Hepatocyte (in vitro differentiated cells): ENCODE data around the gene MAST4. TPM values are rescaled to one million over a fixed set of nuclear protein-coding genes. Genes with fewer than 3 reads are reported as not detected.

ENCODE experiments used
- DNase-seq: peaks from one replicate; pipeline ENCODE4 v3.0.0-alpha.2; 2016; ENCODE audit warnings: low spot score
- H2AFZ ChIP-seq: fragments of 200-600 bp; sonication (generic); 2 replicates; pipeline ENCODE4 v1.6.0; 2016; ENCODE audit warnings: antibody characterized with exemption, mild to moderate bottlenecking
- H3K27ac ChIP-seq: fragments of 200-600 bp; sonication (generic); 2 replicates; pipeline ENCODE4 v1.5.1; 2016; ENCODE audit warnings: mild to moderate bottlenecking
- H3K27me3 ChIP-seq: fragments of 200-600 bp; sonication (generic); 2 replicates; pipeline ENCODE4 v1.6.1; 2016
- H3K36me3 ChIP-seq: fragments of 200-600 bp; sonication (generic); replicated peaks from 2 replicates; pipeline ENCODE4 v1.5.1; 2016; ENCODE audit warnings: low read depth; ENCODE audit not compliant: insufficient read depth
- H3K4me1 ChIP-seq: fragments of 200-600 bp; sonication (generic); 2 replicates; pipeline ENCODE4 v1.5.1; 2016; ENCODE audit warnings: mild to moderate bottlenecking, moderate library complexity; ENCODE audit not compliant: insufficient read depth
- H3K4me2 ChIP-seq: fragments of 200-600 bp; sonication (generic); 2 replicates; pipeline ENCODE4 v1.6.0; 2016
- H3K4me3 ChIP-seq: fragments of 200-600 bp; sonication (generic); 2 replicates; pipeline ENCODE4 v1.5.1; 2016; ENCODE audit warnings: mild to moderate bottlenecking
- H3K79me2 ChIP-seq: fragments of 200-600 bp; sonication (generic); 2 replicates; pipeline ENCODE4 v1.6.0; 2017; ENCODE audit warnings: mild to moderate bottlenecking
- H3K9me2 ChIP-seq: fragments of 200-600 bp; sonication (generic); replicated peaks from 2 replicates; pipeline ENCODE4 v1.6.0; 2017; ENCODE audit warnings: mild to moderate bottlenecking; ENCODE audit not compliant: insufficient read depth
- H3K9me3 ChIP-seq: fragments of 200-600 bp; sonication (generic); 2 replicates; pipeline ENCODE4 v1.5.1; 2016; ENCODE audit warnings: low read depth, mild to moderate bottlenecking
- H4K20me1 ChIP-seq: fragments of 200-600 bp; sonication (generic); 2 replicates; pipeline ENCODE4 v1.6.0; 2016; ENCODE audit warnings: mild to moderate bottlenecking; ENCODE audit not compliant: insufficient read depth, poor library complexity, severe bottlenecking
- EZH2 ChIP-seq: fragments of 200-600 bp; sonication (generic); IDR thresholded peaks from 2 replicates; pipeline ENCODE4 v1.6.1; 2016; ENCODE audit warnings: antibody characterized with exemption, mild to moderate bottlenecking, borderline replicate concordance
- EZH2phosphoT487 ChIP-seq: fragments of 200-600 bp; sonication (generic); IDR thresholded peaks from one replicate; pipeline ENCODE4 v1.6.1; 2018; ENCODE audit warnings: antibody characterized with exemption, mild to moderate bottlenecking, low read depth, moderate library complexity; ENCODE audit not compliant: unreplicated experiment, severe bottlenecking
- WGBS: methylation state at CpG from one replicate; pipeline ENCODE4 v1.1.6; 2016; ENCODE audit warnings: low lambda C conversion rate; ENCODE audit errors: missing lambda C conversion rate; 5-methylcytosine and 5-hydroxymethylcytosine counted together
- polyA plus RNA-seq: library from polyadenylated mRNA; unstranded; fragments of >200 nt; fragmentation: Nextera tagmentation; extraction: Ambion mirVana; gene quantifications from 2 replicates; pipeline ENCODE4 v1.2.1, GENCODE V29; 2016
- total RNA-seq: library from RNA; depleted of rRNA; stranded (reverse); fragments of >200 nt; gene quantifications from 2 replicates; pipeline ENCODE4 v1.2.3, GENCODE V29; 2014
- TF ChIP-seq, protein P1 (sequence below): fragments of 200-600 bp; sonication (generic); IDR thresholded peaks from 2 replicates; pipeline ENCODE4 v1.5.1; 2016; ENCODE audit warnings: antibody characterized with exemption, mild to moderate bottlenecking; ENCODE audit not compliant: poor library complexity

The MAST4 gene
- total and polyA plus RNA-seq, 2 experiments from 2014 or later: 11.7 to 13.2 TPM

DNA sequence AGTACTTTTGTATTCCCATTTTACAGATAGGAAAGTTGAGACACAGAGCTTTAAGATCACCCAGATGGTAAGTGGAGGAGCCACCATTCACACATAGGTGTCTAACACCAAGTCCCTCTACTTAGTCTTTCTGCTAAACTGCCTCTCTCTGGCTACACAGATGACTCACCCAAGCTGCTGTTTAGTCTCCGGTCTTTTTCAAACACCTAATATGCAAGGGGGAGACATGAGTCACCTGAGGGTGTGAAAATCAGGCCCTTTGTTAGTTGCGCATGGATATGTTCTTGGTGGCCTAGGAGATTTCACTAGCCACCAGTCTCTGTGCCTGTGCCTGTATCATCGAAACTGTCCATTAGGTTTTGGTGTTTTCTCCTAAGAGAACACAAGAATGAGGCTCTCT is 117.8 kb downstream of the MAST4 start:
- Histone ChIP-seq H4K20me1 (no peaks in the 10 kb centered on the region), H2AFZ (no peak overlapping the region), H3K4me1 (no peaks in the 10 kb centered on the region), H3K4me2 (no peak overlapping the region), H3K27ac (no peak overlapping the region), H3K9me2 (no peaks in the 10 kb centered on the region), H3K36me3 (no peaks in the 10 kb centered on the region), H3K9me3 (no peaks in the 10 kb centered on the region), H3K27me3 (no peaks in the 10 kb centered on the region), H3K79me2 (no peaks in the 10 kb centered on the region), H3K4me3 (no peak overlapping the region)
- peak; percentile 48 for DNase-seq
- WGBS: 72% methylated on average over 3 of the region's 3 CpGs
- TF ChIP-seq, protein P1, sequence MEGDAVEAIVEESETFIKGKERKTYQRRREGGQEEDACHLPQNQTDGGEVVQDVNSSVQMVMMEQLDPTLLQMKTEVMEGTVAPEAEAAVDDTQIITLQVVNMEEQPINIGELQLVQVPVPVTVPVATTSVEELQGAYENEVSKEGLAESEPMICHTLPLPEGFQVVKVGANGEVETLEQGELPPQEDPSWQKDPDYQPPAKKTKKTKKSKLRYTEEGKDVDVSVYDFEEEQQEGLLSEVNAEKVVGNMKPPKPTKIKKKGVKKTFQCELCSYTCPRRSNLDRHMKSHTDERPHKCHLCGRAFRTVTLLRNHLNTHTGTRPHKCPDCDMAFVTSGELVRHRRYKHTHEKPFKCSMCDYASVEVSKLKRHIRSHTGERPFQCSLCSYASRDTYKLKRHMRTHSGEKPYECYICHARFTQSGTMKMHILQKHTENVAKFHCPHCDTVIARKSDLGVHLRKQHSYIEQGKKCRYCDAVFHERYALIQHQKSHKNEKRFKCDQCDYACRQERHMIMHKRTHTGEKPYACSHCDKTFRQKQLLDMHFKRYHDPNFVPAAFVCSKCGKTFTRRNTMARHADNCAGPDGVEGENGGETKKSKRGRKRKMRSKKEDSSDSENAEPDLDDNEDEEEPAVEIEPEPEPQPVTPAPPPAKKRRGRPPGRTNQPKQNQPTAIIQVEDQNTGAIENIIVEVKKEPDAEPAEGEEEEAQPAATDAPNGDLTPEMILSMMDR: no peak
- TF ChIP-seq EZH2phosphoT487 (no peak), EZH2 (no peak)

DNA sequence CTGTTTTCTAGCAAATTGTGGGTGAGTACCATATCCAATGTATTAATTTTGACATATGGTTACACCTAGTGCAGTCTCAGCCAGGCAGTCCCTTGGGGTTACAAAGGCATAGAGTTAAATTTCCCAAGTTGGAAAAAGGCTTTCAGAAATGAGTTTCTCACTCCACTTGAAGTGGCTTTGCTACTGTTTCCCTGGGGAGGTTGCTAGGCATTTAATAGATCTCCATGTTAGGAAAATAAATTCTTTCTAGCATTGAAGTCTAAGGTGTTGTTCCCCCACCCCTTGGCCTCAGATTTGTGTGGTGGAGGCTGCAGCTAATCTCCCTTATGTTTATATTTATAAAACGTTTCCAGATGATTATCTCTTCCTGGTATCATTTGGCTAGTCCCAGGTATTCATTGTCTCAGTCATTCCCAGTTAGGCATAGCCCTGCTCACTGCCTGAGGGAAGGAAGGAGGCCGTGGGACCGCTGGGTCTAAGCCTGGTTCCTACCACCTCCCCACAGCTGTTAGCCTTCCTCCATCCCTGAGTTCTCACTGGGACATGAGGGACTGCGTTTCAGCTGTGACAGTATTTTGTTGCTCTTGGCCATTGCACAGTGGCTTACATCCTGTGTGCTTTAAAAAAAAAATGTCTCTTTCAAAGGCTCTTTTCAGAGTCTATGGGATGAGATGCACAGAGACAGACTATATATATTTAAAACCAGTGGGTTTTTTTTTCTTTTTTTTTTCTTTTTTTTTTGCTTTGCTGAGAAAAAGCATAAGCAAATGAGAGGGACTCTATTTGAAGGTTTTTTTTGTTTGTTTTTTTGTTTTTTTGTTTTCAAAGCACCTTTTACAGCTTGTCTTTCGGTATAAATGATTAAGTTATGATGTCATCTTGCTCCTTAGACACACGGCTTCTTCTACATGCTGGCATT is 121.5 kb downstream of the MAST4 start:
- Histone ChIP-seq H3K4me3 (no peak overlapping the region), H3K36me3 (no peaks in the 10 kb centered on the region), H2AFZ (no peak overlapping the region), H3K4me1 (no peaks in the 10 kb centered on the region), H3K9me2 (no peaks in the 10 kb centered on the region), H3K27me3 (no peaks in the 10 kb centered on the region), H4K20me1 (no peaks in the 10 kb centered on the region), H3K4me2 (no peak overlapping the region), H3K79me2 (no peaks in the 10 kb centered on the region), H3K9me3 (no peaks in the 10 kb centered on the region), H3K27ac (no peak overlapping the region)
- DNase-seq: no peak
- TF ChIP-seq EZH2 (no peak), EZH2phosphoT487 (no peak)
- TF ChIP-seq, protein P1: no peak
- WGBS: 57% methylated on average over 6 of the region's 6 CpGs

DNA sequence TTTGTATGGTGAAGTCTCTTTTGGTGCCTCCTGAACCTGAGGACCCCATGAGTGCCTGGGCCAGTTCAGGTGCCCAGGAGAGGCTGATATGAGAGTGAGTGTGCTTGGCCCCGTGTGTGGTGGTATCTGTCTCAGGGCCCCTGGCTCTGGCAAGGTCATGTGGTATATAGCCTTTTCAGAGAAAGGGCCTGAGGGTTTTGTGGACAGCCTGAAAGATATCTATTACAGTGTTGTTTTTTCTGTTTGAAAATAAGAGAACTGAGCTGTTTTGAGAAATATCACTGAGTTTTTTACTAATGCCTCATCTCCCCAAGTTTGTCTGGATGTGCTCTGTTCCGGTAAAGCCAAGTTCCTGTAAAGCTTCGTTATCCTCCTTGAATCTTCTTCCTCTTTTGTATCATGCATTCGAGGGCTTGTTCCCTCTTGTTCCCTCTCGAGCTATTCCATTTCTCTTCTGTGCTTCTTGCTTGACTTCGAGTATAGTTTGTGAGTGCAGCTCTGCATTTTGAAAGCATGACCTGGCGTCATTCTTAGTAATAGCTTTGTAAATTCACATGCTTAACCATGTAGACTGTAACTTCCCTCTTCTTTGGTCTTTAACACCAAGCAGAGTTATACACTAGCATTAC is 122.3 kb downstream of the MAST4 start:
- no peak for DNase-seq
- no peaks in the 10 kb centered on the region for H3K36me3 ChIP-seq
- no peaks in the 10 kb centered on the region for H3K9me3 ChIP-seq
- H3K79me2 ChIP-seq: no peaks in the 10 kb centered on the region
- H3K4me3 ChIP-seq: no peak overlapping the region
- H3K27me3 ChIP-seq: no peaks in the 10 kb centered on the region
- no peak overlapping the region for H2AFZ ChIP-seq
- H3K4me2 ChIP-seq: no peak overlapping the region
- no peaks in the 10 kb centered on the region for H3K9me2 ChIP-seq
- H4K20me1 ChIP-seq: no peaks in the 10 kb centered on the region
- no peaks in the 10 kb centered on the region for H3K4me1 ChIP-seq
- TF ChIP-seq, protein P1: no peak
- no peak for TF ChIP-seq EZH2phosphoT487
- no peak for TF ChIP-seq EZH2
- no peak overlapping the region for H3K27ac ChIP-seq
- 90% methylated on average over 7 of the region's 7 CpGs for WGBS
